SK-N-SH treated with all-trans-retinoic acid at 6 μM for 48 hours (cell line): ENCODE results near the gene RERE.

Experiments used
- ATAC-seq: fragments of 200-7000 bp; cut with Tn5 transposase; 3 replicates; pipeline ENCODE4 v1.9.1; 2020; ENCODE audit warnings: mild to moderate bottlenecking, moderate library complexity
- ARNTL ChIP-seq: fragments of 450-650 bp; formaldehyde crosslinking; IDR thresholded peaks from 2 replicates; pipeline ENCODE4 v1.5.0; 2020; ENCODE audit warnings: low read depth, mild to moderate bottlenecking, moderate library complexity, borderline replicate concordance
- BACH2 ChIP-seq: fragments of 250-450 bp; sonication (Bioruptor Pico); IDR thresholded peaks from 2 replicates; pipeline ENCODE4 v1.9.0; 2021; ENCODE audit warnings: mild to moderate bottlenecking, borderline replicate concordance
- CSDC2 ChIP-seq: fragments of 250-450 bp; sonication (Bioruptor Pico); IDR thresholded peaks from 2 replicates; pipeline ENCODE4 v1.5.0; 2020; ENCODE audit warnings: mild to moderate bottlenecking, moderate library complexity
- ESRRG ChIP-seq: fragments of 250-450 bp; sonication (Bioruptor Pico); IDR thresholded peaks from 2 replicates; pipeline ENCODE4 v1.6.1; 2021; ENCODE audit warnings: mild to moderate bottlenecking
- GLIS3 ChIP-seq: fragments of 250-450 bp; sonication (Bioruptor Pico); IDR thresholded peaks from 2 replicates; pipeline ENCODE4 v1.5.0; 2020; ENCODE audit warnings: mild to moderate bottlenecking, moderate library complexity
- ISL1 ChIP-seq: fragments of 250-450 bp; sonication (Bioruptor Pico); IDR thresholded peaks from 2 replicates; pipeline ENCODE4 v2.1.2; 2022; ENCODE audit warnings: mild to moderate bottlenecking, moderate library complexity
- OSR1 ChIP-seq: fragments of 250-450 bp; sonication (Bioruptor Pico); IDR thresholded peaks from 2 replicates; pipeline ENCODE4 v1.8.0; 2022; ENCODE audit warnings: moderate library complexity, mild to moderate bottlenecking, inconsistent platforms
- PPARA ChIP-seq: fragments of 250-450 bp; sonication (Bioruptor Pico); IDR thresholded peaks from 2 replicates; pipeline ENCODE4 v1.5.0; 2020; ENCODE audit warnings: mild to moderate bottlenecking, borderline replicate concordance
- RARB ChIP-seq: fragments of 250-450 bp; sonication (Bioruptor Pico); IDR thresholded peaks from 2 replicates; pipeline ENCODE4 v1.8.0; 2021; ENCODE audit warnings: mild to moderate bottlenecking, moderate library complexity
- SNAI2 ChIP-seq: fragments of 250-450 bp; sonication (Bioruptor Pico); IDR thresholded peaks from 2 replicates; pipeline ENCODE4 v1.5.0; 2020; ENCODE audit warnings: mild to moderate bottlenecking, moderate library complexity
- TOX ChIP-seq: fragments of 250-450 bp; sonication (Bioruptor Pico); IDR thresholded peaks from 2 replicates; pipeline ENCODE4 v1.8.0; 2021; ENCODE audit warnings: mild to moderate bottlenecking, moderate library complexity, borderline replicate concordance
- ZC3H10 ChIP-seq: fragments of 250-450 bp; sonication (Bioruptor Pico); IDR thresholded peaks from 2 replicates; pipeline ENCODE4 v1.5.1; 2021; ENCODE audit warnings: mild to moderate bottlenecking, moderate library complexity
- ZFP3 ChIP-seq: fragments of 250-450 bp; sonication (Bioruptor Pico); IDR thresholded peaks from 2 replicates; pipeline ENCODE4 v1.5.0; 2020; ENCODE audit warnings: mild to moderate bottlenecking, moderate library complexity
- ZFP30 ChIP-seq: fragments of 450-650 bp; formaldehyde crosslinking; IDR thresholded peaks from 2 replicates; pipeline ENCODE4 v1.5.0; 2022; ENCODE audit warnings: mild to moderate bottlenecking, moderate library complexity
- ZNF565 ChIP-seq: fragments of 450-650 bp; formaldehyde crosslinking; conservative IDR thresholded peaks from 2 replicates; pipeline ENCODE4 v1.5.0; 2020; ENCODE audit warnings: low read depth, mild to moderate bottlenecking, moderate library complexity
- ZNF70 ChIP-seq: fragments of 450-650 bp; formaldehyde crosslinking; IDR thresholded peaks from 2 replicates; pipeline ENCODE4 v1.5.0; 2020; ENCODE audit warnings: mild to moderate bottlenecking, moderate library complexity
- ZNF8 ChIP-seq: fragments of 450-650 bp; formaldehyde crosslinking; IDR thresholded peaks from 2 replicates; pipeline ENCODE4 v1.5.0; 2020; ENCODE audit warnings: mild to moderate bottlenecking, moderate library complexity
- TF ChIP-seq, protein P1 (sequence below): fragments of 250-450 bp; sonication (Bioruptor Pico); IDR thresholded peaks from 2 replicates; pipeline ENCODE4 v1.5.0; 2020; ENCODE audit warnings: mild to moderate bottlenecking, moderate library complexity
- TF ChIP-seq, protein P2 (sequence below): fragments of 250-450 bp; sonication (Bioruptor Pico); IDR thresholded peaks from 2 replicates; pipeline ENCODE4 v1.5.1; 2021; ENCODE audit warnings: mild to moderate bottlenecking, moderate library complexity
- TF ChIP-seq, protein P3 (sequence below): fragments of 250-450 bp; sonication (Bioruptor Pico); IDR thresholded peaks from 2 replicates; pipeline ENCODE4 v1.8.0; 2020; ENCODE audit warnings: mild to moderate bottlenecking, moderate library complexity, borderline replicate concordance
- TF ChIP-seq, protein P4 (sequence below): fragments of 250-450 bp; sonication (Bioruptor Pico); IDR thresholded peaks from 2 replicates; pipeline ENCODE4 v1.5.1; 2020; ENCODE audit warnings: low read depth, mild to moderate bottlenecking, moderate library complexity
- TF ChIP-seq, protein P5 (sequence below): fragments of 250-450 bp; sonication (Bioruptor Pico); IDR thresholded peaks from 2 replicates; pipeline ENCODE4 v1.8.0; 2021; ENCODE audit warnings: low read depth, mild to moderate bottlenecking, moderate library complexity, borderline replicate concordance

The RERE gene

DNA sequence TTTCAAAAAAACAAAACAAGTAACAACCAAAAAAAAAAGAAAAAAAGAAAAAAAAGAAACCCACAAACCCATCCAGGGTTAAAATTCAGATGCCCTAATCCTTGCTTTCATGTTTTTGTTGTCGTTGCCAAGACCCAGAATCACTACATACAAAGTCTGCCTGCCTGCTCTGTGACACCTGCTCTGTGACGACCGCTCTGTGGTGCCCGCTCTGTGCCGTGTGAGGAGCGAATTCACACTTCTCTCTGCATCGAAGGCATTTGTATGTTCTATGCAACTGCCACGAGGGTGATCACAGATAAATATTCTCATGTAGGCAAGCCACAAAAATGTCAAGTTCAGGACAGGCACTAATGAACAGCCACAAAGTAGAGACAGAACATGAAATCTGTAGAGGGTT, 321.0 kb downstream of the RERE start:
- no peak for TF ChIP-seq ZC3H10 (CRISPR knock-in tag)
- TF ChIP-seq ZNF565 (CRISPR knock-in tag) = no peak
- no peak for TF ChIP-seq CSDC2
- no peak for TF ChIP-seq ZFP30 (CRISPR knock-in tag)
- no peak for TF ChIP-seq ARNTL (CRISPR knock-in tag)
- no peak for TF ChIP-seq GLIS3 (CRISPR knock-in tag)
- no peak for TF ChIP-seq RARB (CRISPR knock-in tag)
- TF ChIP-seq, protein P1, sequence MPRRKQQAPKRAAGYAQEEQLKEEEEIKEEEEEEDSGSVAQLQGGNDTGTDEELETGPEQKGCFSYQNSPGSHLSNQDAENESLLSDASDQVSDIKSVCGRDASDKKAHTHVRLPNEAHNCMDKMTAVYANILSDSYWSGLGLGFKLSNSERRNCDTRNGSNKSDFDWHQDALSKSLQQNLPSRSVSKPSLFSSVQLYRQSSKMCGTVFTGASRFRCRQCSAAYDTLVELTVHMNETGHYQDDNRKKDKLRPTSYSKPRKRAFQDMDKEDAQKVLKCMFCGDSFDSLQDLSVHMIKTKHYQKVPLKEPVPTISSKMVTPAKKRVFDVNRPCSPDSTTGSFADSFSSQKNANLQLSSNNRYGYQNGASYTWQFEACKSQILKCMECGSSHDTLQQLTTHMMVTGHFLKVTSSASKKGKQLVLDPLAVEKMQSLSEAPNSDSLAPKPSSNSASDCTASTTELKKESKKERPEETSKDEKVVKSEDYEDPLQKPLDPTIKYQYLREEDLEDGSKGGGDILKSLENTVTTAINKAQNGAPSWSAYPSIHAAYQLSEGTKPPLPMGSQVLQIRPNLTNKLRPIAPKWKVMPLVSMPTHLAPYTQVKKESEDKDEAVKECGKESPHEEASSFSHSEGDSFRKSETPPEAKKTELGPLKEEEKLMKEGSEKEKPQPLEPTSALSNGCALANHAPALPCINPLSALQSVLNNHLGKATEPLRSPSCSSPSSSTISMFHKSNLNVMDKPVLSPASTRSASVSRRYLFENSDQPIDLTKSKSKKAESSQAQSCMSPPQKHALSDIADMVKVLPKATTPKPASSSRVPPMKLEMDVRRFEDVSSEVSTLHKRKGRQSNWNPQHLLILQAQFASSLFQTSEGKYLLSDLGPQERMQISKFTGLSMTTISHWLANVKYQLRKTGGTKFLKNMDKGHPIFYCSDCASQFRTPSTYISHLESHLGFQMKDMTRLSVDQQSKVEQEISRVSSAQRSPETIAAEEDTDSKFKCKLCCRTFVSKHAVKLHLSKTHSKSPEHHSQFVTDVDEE (CRISPR knock-in tag) = no peak
- TF ChIP-seq ISL1 (CRISPR knock-in tag) = no peak
- no peak for TF ChIP-seq ZNF70 (CRISPR knock-in tag)
- no peak for TF ChIP-seq OSR1
- TF ChIP-seq TOX (CRISPR knock-in tag) = no peak
- TF ChIP-seq, protein P2, sequence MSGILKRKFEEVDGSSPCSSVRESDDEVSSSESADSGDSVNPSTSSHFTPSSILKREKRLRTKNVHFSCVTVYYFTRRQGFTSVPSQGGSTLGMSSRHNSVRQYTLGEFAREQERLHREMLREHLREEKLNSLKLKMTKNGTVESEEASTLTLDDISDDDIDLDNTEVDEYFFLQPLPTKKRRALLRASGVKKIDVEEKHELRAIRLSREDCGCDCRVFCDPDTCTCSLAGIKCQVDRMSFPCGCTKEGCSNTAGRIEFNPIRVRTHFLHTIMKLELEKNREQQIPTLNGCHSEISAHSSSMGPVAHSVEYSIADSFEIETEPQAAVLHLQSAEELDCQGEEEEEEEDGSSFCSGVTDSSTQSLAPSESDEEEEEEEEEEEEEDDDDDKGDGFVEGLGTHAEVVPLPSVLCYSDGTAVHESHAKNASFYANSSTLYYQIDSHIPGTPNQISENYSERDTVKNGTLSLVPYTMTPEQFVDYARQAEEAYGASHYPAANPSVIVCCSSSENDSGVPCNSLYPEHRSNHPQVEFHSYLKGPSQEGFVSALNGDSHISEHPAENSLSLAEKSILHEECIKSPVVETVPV = no peak
- TF ChIP-seq PPARA (CRISPR knock-in tag) = no peak
- TF ChIP-seq, protein P3, sequence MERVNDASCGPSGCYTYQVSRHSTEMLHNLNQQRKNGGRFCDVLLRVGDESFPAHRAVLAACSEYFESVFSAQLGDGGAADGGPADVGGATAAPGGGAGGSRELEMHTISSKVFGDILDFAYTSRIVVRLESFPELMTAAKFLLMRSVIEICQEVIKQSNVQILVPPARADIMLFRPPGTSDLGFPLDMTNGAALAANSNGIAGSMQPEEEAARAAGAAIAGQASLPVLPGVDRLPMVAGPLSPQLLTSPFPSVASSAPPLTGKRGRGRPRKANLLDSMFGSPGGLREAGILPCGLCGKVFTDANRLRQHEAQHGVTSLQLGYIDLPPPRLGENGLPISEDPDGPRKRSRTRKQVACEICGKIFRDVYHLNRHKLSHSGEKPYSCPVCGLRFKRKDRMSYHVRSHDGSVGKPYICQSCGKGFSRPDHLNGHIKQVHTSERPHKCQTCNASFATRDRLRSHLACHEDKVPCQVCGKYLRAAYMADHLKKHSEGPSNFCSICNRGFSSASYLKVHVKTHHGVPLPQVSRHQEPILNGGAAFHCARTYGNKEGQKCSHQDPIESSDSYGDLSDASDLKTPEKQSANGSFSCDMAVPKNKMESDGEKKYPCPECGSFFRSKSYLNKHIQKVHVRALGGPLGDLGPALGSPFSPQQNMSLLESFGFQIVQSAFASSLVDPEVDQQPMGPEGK (CRISPR knock-in tag) = no peak
- TF ChIP-seq, all 23 proteins: peak for 0
- no peak for ATAC-seq

DNA sequence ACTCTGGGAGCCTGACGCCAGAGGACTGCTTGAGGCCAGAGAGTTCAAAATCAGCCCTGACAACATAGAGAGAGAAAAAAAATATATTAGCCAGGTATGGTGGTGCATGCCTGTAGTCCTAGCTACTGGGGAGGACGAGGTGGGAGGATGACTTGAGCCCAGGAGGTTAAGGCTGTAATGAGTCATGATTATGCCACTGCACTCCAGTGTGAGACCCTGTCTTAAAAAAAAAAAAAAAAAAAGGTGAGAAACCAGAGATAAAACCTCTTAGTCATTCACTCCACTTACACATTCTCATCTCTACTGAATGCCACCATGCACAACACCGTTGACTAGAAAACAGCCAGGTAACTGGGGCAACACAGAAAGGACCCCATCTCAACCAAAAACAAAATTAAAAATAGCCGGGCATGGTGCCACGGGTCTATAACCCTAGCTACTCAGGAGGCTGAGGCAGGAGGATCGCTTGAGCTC, 321.5 kb downstream of the RERE start:
- no peak for TF ChIP-seq SNAI2 (CRISPR knock-in tag)
- TF ChIP-seq, protein P4, sequence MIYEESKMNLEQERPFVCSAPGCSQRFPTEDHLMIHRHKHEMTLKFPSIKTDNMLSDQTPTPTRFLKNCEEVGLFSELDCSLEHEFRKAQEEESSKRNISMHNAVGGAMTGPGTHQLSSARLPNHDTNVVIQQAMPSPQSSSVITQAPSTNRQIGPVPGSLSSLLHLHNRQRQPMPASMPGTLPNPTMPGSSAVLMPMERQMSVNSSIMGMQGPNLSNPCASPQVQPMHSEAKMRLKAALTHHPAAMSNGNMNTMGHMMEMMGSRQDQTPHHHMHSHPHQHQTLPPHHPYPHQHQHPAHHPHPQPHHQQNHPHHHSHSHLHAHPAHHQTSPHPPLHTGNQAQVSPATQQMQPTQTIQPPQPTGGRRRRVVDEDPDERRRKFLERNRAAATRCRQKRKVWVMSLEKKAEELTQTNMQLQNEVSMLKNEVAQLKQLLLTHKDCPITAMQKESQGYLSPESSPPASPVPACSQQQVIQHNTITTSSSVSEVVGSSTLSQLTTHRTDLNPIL (CRISPR knock-in tag) = no peak
- no peak for TF ChIP-seq RARB (CRISPR knock-in tag)
- TF ChIP-seq ZNF8 (CRISPR knock-in tag) = no peak
- no peak for TF ChIP-seq ZFP3
- TF ChIP-seq ZC3H10 (CRISPR knock-in tag) = no peak
- TF ChIP-seq, protein P5, sequence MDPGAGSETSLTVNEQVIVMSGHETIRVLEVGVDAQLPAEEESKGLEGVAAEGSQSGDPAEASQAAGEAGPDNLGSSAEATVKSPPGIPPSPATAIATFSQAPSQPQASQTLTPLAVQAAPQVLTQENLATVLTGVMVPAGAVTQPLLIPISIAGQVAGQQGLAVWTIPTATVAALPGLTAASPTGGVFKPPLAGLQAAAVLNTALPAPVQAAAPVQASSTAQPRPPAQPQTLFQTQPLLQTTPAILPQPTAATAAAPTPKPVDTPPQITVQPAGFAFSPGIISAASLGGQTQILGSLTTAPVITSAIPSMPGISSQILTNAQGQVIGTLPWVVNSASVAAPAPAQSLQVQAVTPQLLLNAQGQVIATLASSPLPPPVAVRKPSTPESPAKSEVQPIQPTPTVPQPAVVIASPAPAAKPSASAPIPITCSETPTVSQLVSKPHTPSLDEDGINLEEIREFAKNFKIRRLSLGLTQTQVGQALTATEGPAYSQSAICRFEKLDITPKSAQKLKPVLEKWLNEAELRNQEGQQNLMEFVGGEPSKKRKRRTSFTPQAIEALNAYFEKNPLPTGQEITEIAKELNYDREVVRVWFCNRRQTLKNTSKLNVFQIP = no peak
- no peak for TF ChIP-seq TOX (CRISPR knock-in tag)
- TF ChIP-seq PPARA (CRISPR knock-in tag) = no peak
- TF ChIP-seq, protein P3 (CRISPR knock-in tag) = no peak
- no peak for TF ChIP-seq ZFP30 (CRISPR knock-in tag)
- no peak for TF ChIP-seq ZNF565 (CRISPR knock-in tag)
- no peak for TF ChIP-seq ZNF70 (CRISPR knock-in tag)
- TF ChIP-seq CSDC2 = no peak
- TF ChIP-seq ARNTL (CRISPR knock-in tag) = no peak
- TF ChIP-seq BACH2 (CRISPR knock-in tag) = no peak
- TF ChIP-seq, protein P1 (CRISPR knock-in tag) = no peak
- no peak for TF ChIP-seq ESRRG (CRISPR knock-in tag)
- ATAC-seq = no peak
